GM23338 (cell line): Measurements from ENCODE around the gene NPW. TPM values are rescaled to one million over a fixed set of nuclear protein-coding genes. Genes with fewer than 3 reads are reported as not detected.

ENCODE experiments used
- ATAC-seq: fragments of 200-7000 bp; cut with Tn5 transposase; 3 replicates; pipeline ENCODE4 v1.9.1; 2020
- DNase-seq: peaks from one replicate; pipeline ENCODE4 v3.0.0-alpha.2; 2015; ENCODE audit warnings: low spot score
- H2AFZ ChIP-seq: fragments of 200-600 bp; sonication (generic); 2 replicates; pipeline ENCODE4 v1.8.0; 2016; ENCODE audit warnings: antibody characterized with exemption, mild to moderate bottlenecking, moderate library complexity
- H3F3A ChIP-seq: fragments of 200-600 bp; sonication (generic); replicated peaks from 2 replicates; pipeline ENCODE4 v1.8.0; 2017; ENCODE audit warnings: antibody characterized with exemption, mixed run types, low read depth
- H3K27ac ChIP-seq: fragments of 200-600 bp; sonication (generic); 2 replicates; pipeline ENCODE4 v1.6.1; 2016; ENCODE audit warnings: low read depth
- H3K27me3 ChIP-seq: fragments of 200-600 bp; sonication (generic); 2 replicates; pipeline ENCODE4 v1.8.0; 2016; ENCODE audit warnings: mild to moderate bottlenecking, mixed run types, moderate library complexity; ENCODE audit not compliant: insufficient read depth
- H3K36me3 ChIP-seq: fragments of 200-600 bp; sonication (generic); 2 replicates; pipeline ENCODE4 v1.8.0; 2016; ENCODE audit warnings: mild to moderate bottlenecking; ENCODE audit not compliant: insufficient read depth
- H3K4me1 ChIP-seq: fragments of 200-600 bp; sonication (generic); 2 replicates; pipeline ENCODE4 v1.8.0; 2016; ENCODE audit warnings: mild to moderate bottlenecking, moderate library complexity; ENCODE audit not compliant: insufficient read depth
- H3K4me2 ChIP-seq: fragments of 200-600 bp; sonication (generic); 2 replicates; pipeline ENCODE4 v1.7.1; 2017; ENCODE audit warnings: mixed run types
- H3K4me3 ChIP-seq: fragments of 200-600 bp; sonication (generic); 2 replicates; pipeline ENCODE4 v1.6.1; 2016; ENCODE audit warnings: mixed run types
- H3K79me2 ChIP-seq: fragments of 200-600 bp; sonication (generic); replicated peaks from 2 replicates; pipeline ENCODE4 v1.8.0; 2017; ENCODE audit warnings: mild to moderate bottlenecking; ENCODE audit not compliant: insufficient read depth
- H3K9me2 ChIP-seq: fragments of 200-600 bp; sonication (generic); 2 replicates; pipeline ENCODE4 v1.8.0; 2017; ENCODE audit not compliant: insufficient read depth
- H4K20me1 ChIP-seq: fragments of 200-600 bp; sonication (generic); replicated peaks from 2 replicates; pipeline ENCODE4 v1.8.0; 2017; ENCODE audit warnings: mild to moderate bottlenecking; ENCODE audit not compliant: insufficient read depth
- H3K27ac Mint-ChIP-seq: 2 replicates; pipeline ENCODE4 v1.8.0; 2020; ENCODE audit warnings: inconsistent platforms, mild to moderate bottlenecking, moderate library complexity, mixed read lengths
- H3K27me3 Mint-ChIP-seq: 3 replicates; pipeline ENCODE4 v1.8.0; 2022; ENCODE audit warnings: low read depth, mild to moderate bottlenecking, moderate library complexity, mixed read lengths, inconsistent platforms; ENCODE audit not compliant: insufficient read depth, poor library complexity
- H3K36me3 Mint-ChIP-seq: 3 replicates; pipeline ENCODE4 v1.8.0; 2021; ENCODE audit warnings: low read depth, mild to moderate bottlenecking, inconsistent platforms, moderate library complexity, mixed read lengths
- H3K4me1 Mint-ChIP-seq: 3 replicates; pipeline ENCODE4 v1.8.0; 2020; ENCODE audit warnings: mild to moderate bottlenecking, inconsistent platforms, mixed read lengths
- H3K4me3 Mint-ChIP-seq: 3 replicates; pipeline ENCODE4 v1.8.0; 2021; ENCODE audit warnings: moderate library complexity, mild to moderate bottlenecking, inconsistent platforms, mixed read lengths
- H3K9me3 Mint-ChIP-seq: 3 replicates; pipeline ENCODE4 v1.8.0; 2020; ENCODE audit warnings: moderate library complexity, mild to moderate bottlenecking, inconsistent platforms, mixed read lengths
- CREB1 ChIP-seq: fragments of 250-450 bp; sonication (Bioruptor Pico); IDR thresholded peaks from 2 replicates; pipeline ENCODE4 v1.5.0; 2020; ENCODE audit warnings: low read depth, mild to moderate bottlenecking, moderate library complexity
- ETS1 ChIP-seq: IDR thresholded peaks from 2 replicates; pipeline ENCODE4 v1.6.1; 2016; ENCODE audit warnings: antibody characterized with exemption
- EZH2 ChIP-seq: fragments of 200-600 bp; sonication (generic); IDR thresholded peaks from one replicate; pipeline ENCODE4 v1.8.0; 2017; ENCODE audit warnings: antibody characterized with exemption, mild to moderate bottlenecking, low read depth; ENCODE audit not compliant: unreplicated experiment
- EZH2phosphoT487 ChIP-seq: fragments of 200-600 bp; sonication (generic); IDR thresholded peaks from one replicate; pipeline ENCODE4 v1.8.1; 2018; ENCODE audit warnings: antibody characterized with exemption; ENCODE audit not compliant: unreplicated experiment
- JUNB ChIP-seq: IDR thresholded peaks from one replicate; pipeline ENCODE4 v1.6.1; 2016; ENCODE audit warnings: antibody characterized with exemption; ENCODE audit not compliant: unreplicated experiment
- NANOG ChIP-seq: IDR thresholded peaks from 2 replicates; pipeline ENCODE4 v1.6.1; 2016; ENCODE audit warnings: antibody characterized with exemption, borderline replicate concordance
- POLR2AphosphoS5 ChIP-seq: IDR thresholded peaks from 2 replicates; pipeline ENCODE4 v1.6.1; 2016; ENCODE audit warnings: antibody characterized with exemption, low read depth
- REST ChIP-seq: IDR thresholded peaks from one replicate; pipeline ENCODE4 v1.6.1; 2018; ENCODE audit warnings: antibody characterized with exemption; ENCODE audit not compliant: unreplicated experiment
- STAT1 ChIP-seq: IDR thresholded peaks from one replicate; pipeline ENCODE4 v1.6.1; 2016; ENCODE audit warnings: antibody characterized with exemption; ENCODE audit not compliant: unreplicated experiment
- ZNF114 ChIP-seq: fragments of 250-450 bp; sonication (Bioruptor Pico); IDR thresholded peaks from 2 replicates; pipeline ENCODE4 v1.5.0; 2020; ENCODE audit warnings: mild to moderate bottlenecking, moderate library complexity
- ZNF331 ChIP-seq: fragments of 250-450 bp; sonication (Bioruptor Pico); IDR thresholded peaks from 2 replicates; pipeline ENCODE4 v1.5.0; 2020; ENCODE audit warnings: low read depth, mild to moderate bottlenecking, moderate library complexity
- polyA plus RNA-seq: library from polyadenylated mRNA; unstranded; fragments of >200 nt; fragmentation: Nextera tagmentation; extraction: Ambion mirVana; gene quantifications from 2 replicates; pipeline ENCODE4 v1.2.1, GENCODE V29; 2016
- total RNA-seq: library from RNA; depleted of rRNA; stranded (reverse); fragments of >200 nt; shearing (Covaris generic); gene quantifications from 2 replicates; pipeline ENCODE4 v1.2.3, GENCODE V29; 2014
- TF ChIP-seq, protein P1 (sequence below): fragments of 250-450 bp; sonication (Bioruptor Pico); IDR thresholded peaks from 2 replicates; pipeline ENCODE4 v1.5.0; 2020; ENCODE audit warnings: mild to moderate bottlenecking, moderate library complexity
- TF ChIP-seq, protein P2 (sequence below), 2 experiments: fragments of 200-600 bp in 1 of 2; sonication (generic) in 1 of 2; conservative IDR thresholded peaks; 2 replicates each; pipeline versions ENCODE4 v1.5.1 to v1.6.1; 2016 to 2017; ENCODE audit warnings: antibody characterized with exemption in 2 of 2, low read depth in 2 of 2, mild to moderate bottlenecking in 2 of 2, moderate library complexity in 1 of 2

NPW gene
- total and polyA plus RNA-seq, 2 experiments from 2014 or later, result 4.5 to 37.6 TPM

- H3K4me1 Mint-ChIP-seq, result no peaks in the 10 kb centered on the region
- TF ChIP-seq JUNB (no peak), NANOG (no peak), ZNF331 (CRISPR knock-in tag) (no peak), STAT1 (no peak), EZH2 (no peak), EZH2phosphoT487 (no peak), ZNF114 (no peak), ETS1 (no peak), CREB1 (CRISPR knock-in tag) (no peak), POLR2AphosphoS5 (no peak), REST (no peak)
- TF ChIP-seq, protein P1, sequence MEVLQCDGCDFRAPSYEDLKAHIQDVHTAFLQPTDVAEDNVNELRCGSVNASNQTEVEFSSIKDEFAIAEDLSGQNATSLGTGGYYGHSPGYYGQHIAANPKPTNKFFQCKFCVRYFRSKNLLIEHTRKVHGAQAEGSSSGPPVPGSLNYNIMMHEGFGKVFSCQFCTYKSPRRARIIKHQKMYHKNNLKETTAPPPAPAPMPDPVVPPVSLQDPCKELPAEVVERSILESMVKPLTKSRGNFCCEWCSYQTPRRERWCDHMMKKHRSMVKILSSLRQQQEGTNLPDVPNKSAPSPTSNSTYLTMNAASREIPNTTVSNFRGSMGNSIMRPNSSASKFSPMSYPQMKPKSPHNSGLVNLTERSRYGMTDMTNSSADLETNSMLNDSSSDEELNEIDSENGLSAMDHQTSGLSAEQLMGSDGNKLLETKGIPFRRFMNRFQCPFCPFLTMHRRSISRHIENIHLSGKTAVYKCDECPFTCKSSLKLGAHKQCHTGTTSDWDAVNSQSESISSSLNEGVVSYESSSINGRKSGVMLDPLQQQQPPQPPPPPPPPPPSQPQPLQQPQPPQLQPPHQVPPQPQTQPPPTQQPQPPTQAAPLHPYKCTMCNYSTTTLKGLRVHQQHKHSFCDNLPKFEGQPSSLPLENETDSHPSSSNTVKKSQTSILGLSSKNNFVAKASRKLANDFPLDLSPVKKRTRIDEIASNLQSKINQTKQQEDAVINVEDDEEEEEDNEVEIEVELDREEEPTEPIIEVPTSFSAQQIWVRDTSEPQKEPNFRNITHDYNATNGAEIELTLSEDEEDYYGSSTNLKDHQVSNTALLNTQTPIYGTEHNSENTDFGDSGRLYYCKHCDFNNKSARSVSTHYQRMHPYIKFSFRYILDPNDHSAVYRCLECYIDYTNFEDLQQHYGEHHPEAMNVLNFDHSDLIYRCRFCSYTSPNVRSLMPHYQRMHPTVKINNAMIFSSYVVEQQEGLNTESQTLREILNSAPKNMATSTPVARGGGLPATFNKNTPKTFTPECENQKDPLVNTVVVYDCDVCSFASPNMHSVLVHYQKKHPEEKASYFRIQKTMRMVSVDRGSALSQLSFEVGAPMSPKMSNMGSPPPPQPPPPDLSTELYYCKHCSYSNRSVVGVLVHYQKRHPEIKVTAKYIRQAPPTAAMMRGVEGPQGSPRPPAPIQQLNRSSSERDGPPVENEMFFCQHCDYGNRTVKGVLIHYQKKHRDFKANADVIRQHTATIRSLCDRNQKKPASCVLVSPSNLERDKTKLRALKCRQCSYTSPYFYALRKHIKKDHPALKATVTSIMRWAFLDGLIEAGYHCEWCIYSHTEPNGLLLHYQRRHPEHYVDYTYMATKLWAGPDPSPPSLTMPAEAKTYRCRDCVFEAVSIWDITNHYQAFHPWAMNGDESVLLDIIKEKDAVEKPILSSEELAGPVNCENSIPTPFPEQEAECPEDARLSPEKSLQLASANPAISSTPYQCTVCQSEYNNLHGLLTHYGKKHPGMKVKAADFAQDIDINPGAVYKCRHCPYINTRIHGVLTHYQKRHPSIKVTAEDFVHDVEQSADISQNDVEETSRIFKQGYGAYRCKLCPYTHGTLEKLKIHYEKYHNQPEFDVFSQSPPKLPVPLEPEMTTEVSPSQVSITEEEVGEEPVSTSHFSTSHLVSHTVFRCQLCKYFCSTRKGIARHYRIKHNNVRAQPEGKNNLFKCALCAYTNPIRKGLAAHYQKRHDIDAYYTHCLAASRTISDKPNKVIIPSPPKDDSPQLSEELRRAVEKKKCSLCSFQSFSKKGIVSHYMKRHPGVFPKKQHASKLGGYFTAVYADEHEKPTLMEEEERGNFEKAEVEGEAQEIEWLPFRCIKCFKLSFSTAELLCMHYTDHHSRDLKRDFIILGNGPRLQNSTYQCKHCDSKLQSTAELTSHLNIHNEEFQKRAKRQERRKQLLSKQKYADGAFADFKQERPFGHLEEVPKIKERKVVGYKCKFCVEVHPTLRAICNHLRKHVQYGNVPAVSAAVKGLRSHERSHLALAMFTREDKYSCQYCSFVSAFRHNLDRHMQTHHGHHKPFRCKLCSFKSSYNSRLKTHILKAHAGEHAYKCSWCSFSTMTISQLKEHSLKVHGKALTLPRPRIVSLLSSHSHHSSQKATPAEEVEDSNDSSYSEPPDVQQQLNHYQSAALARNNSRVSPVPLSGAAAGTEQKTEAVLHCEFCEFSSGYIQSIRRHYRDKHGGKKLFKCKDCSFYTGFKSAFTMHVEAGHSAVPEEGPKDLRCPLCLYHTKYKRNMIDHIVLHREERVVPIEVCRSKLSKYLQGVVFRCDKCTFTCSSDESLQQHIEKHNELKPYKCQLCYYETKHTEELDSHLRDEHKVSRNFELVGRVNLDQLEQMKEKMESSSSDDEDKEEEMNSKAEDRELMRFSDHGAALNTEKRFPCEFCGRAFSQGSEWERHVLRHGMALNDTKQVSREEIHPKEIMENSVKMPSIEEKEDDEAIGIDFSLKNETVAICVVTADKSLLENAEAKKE (CRISPR knock-in tag), result no peak
- TF ChIP-seq, protein P2, sequence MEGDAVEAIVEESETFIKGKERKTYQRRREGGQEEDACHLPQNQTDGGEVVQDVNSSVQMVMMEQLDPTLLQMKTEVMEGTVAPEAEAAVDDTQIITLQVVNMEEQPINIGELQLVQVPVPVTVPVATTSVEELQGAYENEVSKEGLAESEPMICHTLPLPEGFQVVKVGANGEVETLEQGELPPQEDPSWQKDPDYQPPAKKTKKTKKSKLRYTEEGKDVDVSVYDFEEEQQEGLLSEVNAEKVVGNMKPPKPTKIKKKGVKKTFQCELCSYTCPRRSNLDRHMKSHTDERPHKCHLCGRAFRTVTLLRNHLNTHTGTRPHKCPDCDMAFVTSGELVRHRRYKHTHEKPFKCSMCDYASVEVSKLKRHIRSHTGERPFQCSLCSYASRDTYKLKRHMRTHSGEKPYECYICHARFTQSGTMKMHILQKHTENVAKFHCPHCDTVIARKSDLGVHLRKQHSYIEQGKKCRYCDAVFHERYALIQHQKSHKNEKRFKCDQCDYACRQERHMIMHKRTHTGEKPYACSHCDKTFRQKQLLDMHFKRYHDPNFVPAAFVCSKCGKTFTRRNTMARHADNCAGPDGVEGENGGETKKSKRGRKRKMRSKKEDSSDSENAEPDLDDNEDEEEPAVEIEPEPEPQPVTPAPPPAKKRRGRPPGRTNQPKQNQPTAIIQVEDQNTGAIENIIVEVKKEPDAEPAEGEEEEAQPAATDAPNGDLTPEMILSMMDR (conservative IDR thresholded peaks at IDR 0.05; ENCODE audit: low read depth in 2 of 2), result no peak
- Histone ChIP-seq H3K27ac (no peak overlapping the region), H3F3A (no peaks in the 10 kb centered on the region), H3K4me2 (no peak overlapping the region), H3K4me1 (no peaks in the 10 kb centered on the region), H3K36me3 (no peaks in the 10 kb centered on the region), H3K4me3 (no peak overlapping the region), H3K9me2 (no peaks in the 10 kb centered on the region), H2AFZ (no peak overlapping the region), H4K20me1 (no peaks in the 10 kb centered on the region; the same call in 1 of the 2 replicates), H3K27me3 (no peaks in the 10 kb centered on the region), H3K79me2 (no peaks in the 10 kb centered on the region)
- no peaks in the 10 kb centered on the region for H3K9me3 Mint-ChIP-seq
- DNase-seq (no peak), ATAC-seq (no peak)
- peaks cover 12% of the 10 kb centered on the region for H3K27me3 Mint-ChIP-seq
- no peak overlapping the region for H3K4me3 Mint-ChIP-seq
- H3K27ac Mint-ChIP-seq, result no peak overlapping the region
- peaks cover 12% of the 10 kb centered on the region; the same call in 2 of the 3 replicates for H3K36me3 Mint-ChIP-seq
Measured at GRCh38 chr16:2060346-2060745, 40.8 kb downstream of the NPW start.
